Measurements from ENCODE around the gene EP400.
A peak's percentile ranks its signal among the peaks of the same experiment; 100 is the strongest.

The EP400 gene

DNA sequence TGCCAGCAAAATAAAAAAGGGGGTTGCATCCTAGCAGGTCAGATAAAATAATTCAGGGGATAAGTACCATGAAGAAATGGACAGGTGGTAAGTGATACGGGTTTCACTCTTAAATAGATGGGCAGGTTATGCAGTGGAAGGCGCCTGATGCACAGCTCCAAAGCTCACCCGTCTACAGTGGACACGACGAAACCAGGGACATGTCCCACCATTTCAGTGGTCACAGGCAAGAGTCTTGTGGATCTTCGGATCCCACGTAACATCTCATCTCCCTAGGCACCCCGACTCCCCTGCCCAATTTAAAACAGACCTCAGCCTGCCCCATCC, 133.8 kb downstream of the EP400 start:
- peak overlapping the region; percentile 45; the same call in 1 of the 2 replicates for H3K9ac ChIP-seq (ENCODE audit: low read depth, low read length)
- H3K4me3 ChIP-seq (ENCODE audit: low read length) = peak overlapping the region; percentile 61
- no peaks in the 10 kb centered on the region for H3K9me3 ChIP-seq (ENCODE audit: insufficient read depth, low read depth, low read length)
- H3K27ac ChIP-seq (ENCODE audit: low read length) = no peak overlapping the region
- peaks cover 17% of the 10 kb centered on the region for H3K36me3 ChIP-seq (ENCODE audit: insufficient read depth, low read depth, low read length)
- H3K4me1 ChIP-seq (ENCODE audit: insufficient read depth, low read length) = 0 out of 2 replicates have a peak, but pooled peaks cover 6% of the 10 kb centered on the region
- H3K27me3 ChIP-seq (ENCODE audit: insufficient read depth, low read length) = no peaks in the 10 kb centered on the region

- Histone ChIP-seq H3K27me3 (ENCODE audit: insufficient read depth, low read length) (no peaks in the 10 kb centered on the region), H3K9ac (ENCODE audit: low read depth, low read length) (peak overlapping the region; percentile 76; the same call in 1 of the 2 replicates), H3K36me3 (ENCODE audit: insufficient read depth, low read depth, low read length) (peaks cover 12% of the 10 kb centered on the region), H3K4me1 (ENCODE audit: insufficient read depth, low read length) (0 out of 2 replicates have a peak, but pooled peaks cover 6% of the 10 kb centered on the region), H3K9me3 (ENCODE audit: insufficient read depth, low read depth, low read length) (no peaks in the 10 kb centered on the region), H3K4me3 (ENCODE audit: low read length) (peak overlapping the region; percentile 70), H3K27ac (ENCODE audit: low read length) (no peak overlapping the region)
Measured at GRCh38 chr12:132083941-132084620, 134.3 kb downstream of the EP400 start.

- Histone ChIP-seq H3K36me3 (ENCODE audit: insufficient read depth, low read depth, low read length) (peaks cover 10% of the 10 kb centered on the region), H3K4me1 (ENCODE audit: insufficient read depth, low read length) (0 out of 2 replicates have a peak, but pooled peaks cover 6% of the 10 kb centered on the region), H3K27me3 (ENCODE audit: insufficient read depth, low read length) (no peaks in the 10 kb centered on the region), H3K4me3 (ENCODE audit: low read length) (peak overlapping the region; percentile 70), H3K9me3 (ENCODE audit: insufficient read depth, low read depth, low read length) (no peaks in the 10 kb centered on the region), H3K27ac (ENCODE audit: low read length) (no peak overlapping the region), H3K9ac (ENCODE audit: low read depth, low read length) (peak overlapping the region; percentile 76)
Measured at GRCh38 chr12:132084621-132085290, 135.0 kb downstream of the EP400 start.

GRCh38 chr12:132085291-132085635, 135.5 kb downstream of the EP400 start:
- peak overlapping the region; percentile 76 for H3K9ac ChIP-seq (ENCODE audit: low read depth, low read length)
- no peak overlapping the region for H3K27ac ChIP-seq (ENCODE audit: low read length)
- 0 out of 2 replicates have a peak, but pooled peaks cover 6% of the 10 kb centered on the region for H3K4me1 ChIP-seq (ENCODE audit: insufficient read depth, low read length)
- H3K9me3 ChIP-seq (ENCODE audit: insufficient read depth, low read depth, low read length) = no peaks in the 10 kb centered on the region
- no peaks in the 10 kb centered on the region for H3K27me3 ChIP-seq (ENCODE audit: insufficient read depth, low read length)
- H3K36me3 ChIP-seq (ENCODE audit: insufficient read depth, low read depth, low read length) = peaks cover 10% of the 10 kb centered on the region; the same call in 1 of the 2 replicates
- H3K4me3 ChIP-seq (ENCODE audit: low read length) = peak overlapping the region; percentile 70

GRCh38 chr12:132089407-132089910, 139.7 kb downstream of the EP400 start:
- H3K27ac ChIP-seq (ENCODE audit: low read length) = no peak overlapping the region
- peaks cover 32% of the 10 kb centered on the region for H3K36me3 ChIP-seq (ENCODE audit: insufficient read depth, low read depth, low read length)
- 0 out of 2 replicates have a peak, but pooled peaks cover 6% of the 10 kb centered on the region for H3K4me1 ChIP-seq (ENCODE audit: insufficient read depth, low read length)
- no peak overlapping the region for H3K9ac ChIP-seq (ENCODE audit: low read depth, low read length)
- H3K9me3 ChIP-seq (ENCODE audit: insufficient read depth, low read depth, low read length) = no peaks in the 10 kb centered on the region; the same call in 1 of the 2 replicates
- H3K27me3 ChIP-seq (ENCODE audit: insufficient read depth, low read length) = no peaks in the 10 kb centered on the region
- H3K4me3 ChIP-seq (ENCODE audit: low read length) = no peak overlapping the region

DNA sequence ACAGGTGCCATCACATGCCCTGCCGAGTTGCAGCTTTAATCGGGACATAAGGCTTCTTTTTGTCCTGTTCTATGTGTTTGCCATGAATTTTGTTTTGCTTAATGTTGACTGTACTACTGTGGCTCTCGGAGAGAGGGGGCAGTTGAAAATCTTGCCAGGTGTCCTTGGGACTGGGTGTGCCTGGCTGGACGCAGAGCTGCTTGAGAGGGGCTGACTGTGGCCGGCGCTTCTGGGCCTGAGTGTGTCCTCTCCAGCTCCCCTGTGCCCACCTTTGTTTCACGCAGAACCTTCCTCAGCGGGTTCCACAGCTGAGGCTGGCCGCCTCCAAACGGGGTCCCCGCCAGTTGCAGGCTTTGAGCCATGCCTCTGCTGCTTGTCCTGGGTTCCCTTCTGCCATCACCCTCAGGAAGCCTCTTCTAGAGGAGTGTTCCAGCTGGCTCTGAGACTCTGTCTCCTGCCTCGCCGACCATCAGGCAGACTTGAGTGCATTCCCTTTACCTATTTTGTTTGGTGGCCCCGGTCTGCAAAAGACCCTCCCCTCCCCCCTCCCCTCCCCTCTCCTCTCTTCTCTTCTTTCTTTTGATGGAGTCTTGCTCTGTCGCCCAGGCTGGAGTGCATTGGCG, 144.6 kb downstream of the EP400 start:
- no peaks in the 10 kb centered on the region for H3K4me1 ChIP-seq (ENCODE audit: insufficient read depth, low read length)
- H3K27me3 ChIP-seq (ENCODE audit: insufficient read depth, low read length) = no peaks in the 10 kb centered on the region
- H3K4me3 ChIP-seq (ENCODE audit: low read length) = no peak overlapping the region
- H3K9me3 ChIP-seq (ENCODE audit: insufficient read depth, low read depth, low read length) = peaks cover 6% of the 10 kb centered on the region
- H3K36me3 ChIP-seq (ENCODE audit: insufficient read depth, low read depth, low read length) = peaks cover 37% of the 10 kb centered on the region
- no peak overlapping the region for H3K9ac ChIP-seq (ENCODE audit: low read depth, low read length)
- H3K27ac ChIP-seq (ENCODE audit: low read length) = no peak overlapping the region

- no peaks in the 10 kb centered on the region for H3K27me3 ChIP-seq (ENCODE audit: insufficient read depth, low read length)
- no peaks in the 10 kb centered on the region for H3K4me1 ChIP-seq (ENCODE audit: insufficient read depth, low read length)
- H3K27ac ChIP-seq (ENCODE audit: low read length) = no peak overlapping the region
- peaks cover 43% of the 10 kb centered on the region for H3K36me3 ChIP-seq (ENCODE audit: insufficient read depth, low read depth, low read length)
- H3K9ac ChIP-seq (ENCODE audit: low read depth, low read length) = no peak overlapping the region
- peaks cover 6% of the 10 kb centered on the region for H3K9me3 ChIP-seq (ENCODE audit: insufficient read depth, low read depth, low read length)
- no peak overlapping the region for H3K4me3 ChIP-seq (ENCODE audit: low read length)
Measured at GRCh38 chr12:132095520-132096409, 146.0 kb downstream of the EP400 start.

DNA sequence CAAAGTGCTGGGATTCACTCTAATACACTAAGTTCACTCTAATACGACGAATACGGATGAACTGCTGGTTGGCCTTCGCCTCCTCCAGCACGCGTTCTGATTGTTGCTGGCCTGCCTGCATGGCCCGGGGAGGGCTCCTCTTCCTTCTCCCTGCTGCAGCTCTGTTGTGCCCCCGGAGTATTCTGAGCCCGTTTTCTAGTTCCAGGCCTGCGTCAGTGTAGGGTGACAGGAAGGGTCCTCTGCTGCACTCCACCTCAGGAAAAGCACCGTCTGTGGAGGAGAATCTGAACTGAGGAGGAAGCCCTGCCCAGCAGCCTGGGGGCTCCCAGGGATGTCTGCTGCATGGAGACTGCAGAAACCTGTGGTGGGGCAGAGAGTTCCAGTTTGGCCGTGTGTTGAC, 150.0 kb downstream of the EP400 start:
- H3K27ac ChIP-seq (ENCODE audit: low read length) = no peak overlapping the region
- H3K9me3 ChIP-seq (ENCODE audit: insufficient read depth, low read depth, low read length) = peaks cover 6% of the 10 kb centered on the region
- H3K9ac ChIP-seq (ENCODE audit: low read depth, low read length) = no peak overlapping the region
- no peak overlapping the region for H3K4me3 ChIP-seq (ENCODE audit: low read length)
- no peaks in the 10 kb centered on the region for H3K27me3 ChIP-seq (ENCODE audit: insufficient read depth, low read length)
- H3K4me1 ChIP-seq (ENCODE audit: insufficient read depth, low read length) = peaks cover 3% of the 10 kb centered on the region; the same call in 1 of the 2 replicates
- H3K36me3 ChIP-seq (ENCODE audit: insufficient read depth, low read depth, low read length) = peaks cover 20% of the 10 kb centered on the region

- H3K4me3 ChIP-seq (ENCODE audit: low read length) = no peak overlapping the region
- H3K9ac ChIP-seq (ENCODE audit: low read depth, low read length) = no peak overlapping the region
- H3K27ac ChIP-seq (ENCODE audit: low read length) = no peak overlapping the region
- peaks cover 3% of the 10 kb centered on the region; the same call in 1 of the 2 replicates for H3K4me1 ChIP-seq (ENCODE audit: insufficient read depth, low read length)
- peaks cover 6% of the 10 kb centered on the region for H3K9me3 ChIP-seq (ENCODE audit: insufficient read depth, low read depth, low read length)
- H3K27me3 ChIP-seq (ENCODE audit: insufficient read depth, low read length) = no peaks in the 10 kb centered on the region
- peaks cover 25% of the 10 kb centered on the region for H3K36me3 ChIP-seq (ENCODE audit: insufficient read depth, low read depth, low read length)
Measured at GRCh38 chr12:132100306-132101065, 150.7 kb downstream of the EP400 start.

DNA sequence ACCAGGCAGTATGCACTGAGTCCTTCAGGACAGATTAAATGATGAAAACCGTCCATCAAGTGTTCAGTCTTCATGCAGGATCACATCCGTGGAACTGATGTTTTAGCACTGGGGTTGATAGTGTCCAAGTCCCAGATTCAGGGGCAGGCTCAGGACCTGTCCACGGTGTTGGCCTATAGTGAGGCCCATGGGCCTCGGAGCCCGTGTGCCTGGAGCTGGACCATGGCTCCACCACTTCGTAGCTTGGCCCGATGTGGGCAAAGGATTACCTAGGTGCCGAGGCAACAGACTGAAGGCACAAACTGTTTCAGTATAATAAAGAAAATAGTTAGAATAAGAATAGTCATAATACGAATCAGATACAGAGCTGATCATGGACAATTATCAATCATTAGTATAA, 152.6 kb downstream of the EP400 start:
- Histone ChIP-seq H3K36me3 (ENCODE audit: insufficient read depth, low read depth, low read length) (peaks cover 20% of the 10 kb centered on the region; the same call in 1 of the 2 replicates), H3K4me3 (ENCODE audit: low read length) (no peak overlapping the region), H3K9ac (ENCODE audit: low read depth, low read length) (no peak overlapping the region), H3K4me1 (ENCODE audit: insufficient read depth, low read length) (peaks cover 3% of the 10 kb centered on the region; the same call in 1 of the 2 replicates), H3K9me3 (ENCODE audit: insufficient read depth, low read depth, low read length) (no peaks in the 10 kb centered on the region), H3K27me3 (ENCODE audit: insufficient read depth, low read length) (no peaks in the 10 kb centered on the region), H3K27ac (ENCODE audit: low read length) (no peak overlapping the region)
